ENCODE measurements around the gene CDH22. TPM values are rescaled to one million over a fixed set of nuclear protein-coding genes. Genes with fewer than 3 reads are reported as not detected.

The CDH22 gene
- total and polyA plus RNA-seq, 2 experiments from 2014 or later: 0.08 to 0.10 TPM

DNA sequence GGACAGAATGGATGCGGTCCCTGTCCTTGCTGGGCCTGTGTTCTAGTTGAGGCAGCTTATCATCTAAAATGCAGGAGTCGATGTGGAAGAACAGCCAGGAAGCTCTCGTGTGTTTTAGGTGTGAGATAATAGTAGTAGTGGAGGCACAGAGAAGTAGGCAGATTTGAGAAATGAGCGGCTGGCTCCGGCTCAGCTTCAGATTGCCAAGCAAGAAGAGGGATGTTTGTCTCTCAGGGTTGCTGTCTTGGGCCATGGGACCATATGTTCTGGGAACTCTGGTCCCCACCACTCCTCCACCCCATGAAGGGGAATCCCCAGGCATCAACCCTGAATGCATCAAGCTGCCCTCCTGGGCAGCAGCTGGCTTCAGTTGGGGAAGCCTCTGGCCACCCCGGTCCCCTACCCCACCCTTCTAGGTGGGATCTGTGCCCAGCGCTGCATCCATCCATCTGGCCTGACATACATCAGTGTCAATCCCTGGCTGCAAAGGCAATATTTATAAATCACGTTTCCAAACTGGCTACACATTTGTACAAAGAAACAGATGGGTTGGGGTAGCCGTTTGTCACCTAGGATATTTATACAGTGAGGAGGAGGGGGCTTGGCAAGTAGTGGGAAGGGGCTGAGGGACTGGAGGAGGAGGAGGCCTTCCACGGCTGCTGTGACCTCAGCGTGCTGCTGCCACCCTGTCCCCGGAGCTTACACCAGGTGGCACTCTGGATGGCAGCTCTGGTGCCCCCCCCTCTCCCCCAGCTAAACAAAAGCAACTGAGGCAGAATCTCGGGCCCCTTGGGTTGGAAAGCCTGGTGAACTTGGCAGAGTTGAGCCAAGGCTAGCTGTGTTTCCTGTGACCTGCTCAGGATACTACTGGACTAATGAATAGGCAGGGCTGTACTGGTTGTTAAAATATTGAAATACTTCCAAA, 125.8 kb downstream of the CDH22 start (continued):
- TF ChIP-seq, protein P1, sequence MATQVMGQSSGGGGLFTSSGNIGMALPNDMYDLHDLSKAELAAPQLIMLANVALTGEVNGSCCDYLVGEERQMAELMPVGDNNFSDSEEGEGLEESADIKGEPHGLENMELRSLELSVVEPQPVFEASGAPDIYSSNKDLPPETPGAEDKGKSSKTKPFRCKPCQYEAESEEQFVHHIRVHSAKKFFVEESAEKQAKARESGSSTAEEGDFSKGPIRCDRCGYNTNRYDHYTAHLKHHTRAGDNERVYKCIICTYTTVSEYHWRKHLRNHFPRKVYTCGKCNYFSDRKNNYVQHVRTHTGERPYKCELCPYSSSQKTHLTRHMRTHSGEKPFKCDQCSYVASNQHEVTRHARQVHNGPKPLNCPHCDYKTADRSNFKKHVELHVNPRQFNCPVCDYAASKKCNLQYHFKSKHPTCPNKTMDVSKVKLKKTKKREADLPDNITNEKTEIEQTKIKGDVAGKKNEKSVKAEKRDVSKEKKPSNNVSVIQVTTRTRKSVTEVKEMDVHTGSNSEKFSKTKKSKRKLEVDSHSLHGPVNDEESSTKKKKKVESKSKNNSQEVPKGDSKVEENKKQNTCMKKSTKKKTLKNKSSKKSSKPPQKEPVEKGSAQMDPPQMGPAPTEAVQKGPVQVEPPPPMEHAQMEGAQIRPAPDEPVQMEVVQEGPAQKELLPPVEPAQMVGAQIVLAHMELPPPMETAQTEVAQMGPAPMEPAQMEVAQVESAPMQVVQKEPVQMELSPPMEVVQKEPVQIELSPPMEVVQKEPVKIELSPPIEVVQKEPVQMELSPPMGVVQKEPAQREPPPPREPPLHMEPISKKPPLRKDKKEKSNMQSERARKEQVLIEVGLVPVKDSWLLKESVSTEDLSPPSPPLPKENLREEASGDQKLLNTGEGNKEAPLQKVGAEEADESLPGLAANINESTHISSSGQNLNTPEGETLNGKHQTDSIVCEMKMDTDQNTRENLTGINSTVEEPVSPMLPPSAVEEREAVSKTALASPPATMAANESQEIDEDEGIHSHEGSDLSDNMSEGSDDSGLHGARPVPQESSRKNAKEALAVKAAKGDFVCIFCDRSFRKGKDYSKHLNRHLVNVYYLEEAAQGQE (IDR thresholded peaks at IDR 0.05; ENCODE audit: unreplicated experiment): no peak
- no peak for TF ChIP-seq POLR2AphosphoS5 (IDR thresholded peaks at IDR 0.05; ENCODE audit: low read depth)

DNA sequence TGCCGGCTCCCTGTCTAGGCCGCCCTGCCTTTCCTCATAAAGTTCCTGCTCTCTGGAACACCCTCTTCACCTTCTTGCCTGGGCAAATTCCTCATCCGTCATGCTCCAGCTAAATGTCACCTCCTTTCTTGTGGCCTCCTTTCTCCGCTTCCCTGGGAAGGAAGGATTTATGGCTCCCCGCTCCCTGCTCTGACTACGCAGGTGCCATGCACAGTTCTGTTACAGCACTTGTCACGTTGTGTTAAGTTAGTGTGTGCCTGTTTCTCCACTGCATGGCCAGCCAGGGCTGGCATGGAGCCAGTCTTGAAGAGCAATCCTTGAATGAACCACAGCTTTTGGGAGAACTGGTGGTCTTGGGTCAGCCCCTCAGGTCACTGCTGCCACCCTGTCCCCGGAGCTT, 128.4 kb downstream of the CDH22 start:
- Histone ChIP-seq H3F3A (replicated peaks; ENCODE audit: low read depth) (no peaks in the 10 kb centered on the region), H4K20me1 (replicated peaks; ENCODE audit: insufficient read depth) (no peaks in the 10 kb centered on the region), H2AFZ (no peak overlapping the region), H3K27me3 (ENCODE audit: insufficient read depth) (peaks cover 16% of the 10 kb centered on the region), H3K4me2 (no peak overlapping the region), H3K9me2 (ENCODE audit: insufficient read depth) (no peaks in the 10 kb centered on the region), H3K79me2 (replicated peaks; ENCODE audit: insufficient read depth) (no peaks in the 10 kb centered on the region), H3K4me3 (no peak overlapping the region), H3K4me1 (ENCODE audit: insufficient read depth) (no peaks in the 10 kb centered on the region), H3K36me3 (ENCODE audit: insufficient read depth) (no peaks in the 10 kb centered on the region), H3K27ac (ENCODE audit: low read depth) (no peak overlapping the region)
- no peaks in the 10 kb centered on the region; the same call in 2 of the 3 replicates for H3K4me1 Mint-ChIP-seq
- H3K36me3 Mint-ChIP-seq (ENCODE audit: low read depth): no peaks in the 10 kb centered on the region; the same call in 2 of the 3 replicates
- H3K4me3 Mint-ChIP-seq: no peak overlapping the region
- H3K27me3 Mint-ChIP-seq (ENCODE audit: insufficient read depth, low read depth, poor library complexity): peaks cover 17% of the 10 kb centered on the region
- no peak for ATAC-seq
- TF ChIP-seq, protein P1 (IDR thresholded peaks at IDR 0.05; ENCODE audit: unreplicated experiment): no peak
- TF ChIP-seq, protein P2, sequence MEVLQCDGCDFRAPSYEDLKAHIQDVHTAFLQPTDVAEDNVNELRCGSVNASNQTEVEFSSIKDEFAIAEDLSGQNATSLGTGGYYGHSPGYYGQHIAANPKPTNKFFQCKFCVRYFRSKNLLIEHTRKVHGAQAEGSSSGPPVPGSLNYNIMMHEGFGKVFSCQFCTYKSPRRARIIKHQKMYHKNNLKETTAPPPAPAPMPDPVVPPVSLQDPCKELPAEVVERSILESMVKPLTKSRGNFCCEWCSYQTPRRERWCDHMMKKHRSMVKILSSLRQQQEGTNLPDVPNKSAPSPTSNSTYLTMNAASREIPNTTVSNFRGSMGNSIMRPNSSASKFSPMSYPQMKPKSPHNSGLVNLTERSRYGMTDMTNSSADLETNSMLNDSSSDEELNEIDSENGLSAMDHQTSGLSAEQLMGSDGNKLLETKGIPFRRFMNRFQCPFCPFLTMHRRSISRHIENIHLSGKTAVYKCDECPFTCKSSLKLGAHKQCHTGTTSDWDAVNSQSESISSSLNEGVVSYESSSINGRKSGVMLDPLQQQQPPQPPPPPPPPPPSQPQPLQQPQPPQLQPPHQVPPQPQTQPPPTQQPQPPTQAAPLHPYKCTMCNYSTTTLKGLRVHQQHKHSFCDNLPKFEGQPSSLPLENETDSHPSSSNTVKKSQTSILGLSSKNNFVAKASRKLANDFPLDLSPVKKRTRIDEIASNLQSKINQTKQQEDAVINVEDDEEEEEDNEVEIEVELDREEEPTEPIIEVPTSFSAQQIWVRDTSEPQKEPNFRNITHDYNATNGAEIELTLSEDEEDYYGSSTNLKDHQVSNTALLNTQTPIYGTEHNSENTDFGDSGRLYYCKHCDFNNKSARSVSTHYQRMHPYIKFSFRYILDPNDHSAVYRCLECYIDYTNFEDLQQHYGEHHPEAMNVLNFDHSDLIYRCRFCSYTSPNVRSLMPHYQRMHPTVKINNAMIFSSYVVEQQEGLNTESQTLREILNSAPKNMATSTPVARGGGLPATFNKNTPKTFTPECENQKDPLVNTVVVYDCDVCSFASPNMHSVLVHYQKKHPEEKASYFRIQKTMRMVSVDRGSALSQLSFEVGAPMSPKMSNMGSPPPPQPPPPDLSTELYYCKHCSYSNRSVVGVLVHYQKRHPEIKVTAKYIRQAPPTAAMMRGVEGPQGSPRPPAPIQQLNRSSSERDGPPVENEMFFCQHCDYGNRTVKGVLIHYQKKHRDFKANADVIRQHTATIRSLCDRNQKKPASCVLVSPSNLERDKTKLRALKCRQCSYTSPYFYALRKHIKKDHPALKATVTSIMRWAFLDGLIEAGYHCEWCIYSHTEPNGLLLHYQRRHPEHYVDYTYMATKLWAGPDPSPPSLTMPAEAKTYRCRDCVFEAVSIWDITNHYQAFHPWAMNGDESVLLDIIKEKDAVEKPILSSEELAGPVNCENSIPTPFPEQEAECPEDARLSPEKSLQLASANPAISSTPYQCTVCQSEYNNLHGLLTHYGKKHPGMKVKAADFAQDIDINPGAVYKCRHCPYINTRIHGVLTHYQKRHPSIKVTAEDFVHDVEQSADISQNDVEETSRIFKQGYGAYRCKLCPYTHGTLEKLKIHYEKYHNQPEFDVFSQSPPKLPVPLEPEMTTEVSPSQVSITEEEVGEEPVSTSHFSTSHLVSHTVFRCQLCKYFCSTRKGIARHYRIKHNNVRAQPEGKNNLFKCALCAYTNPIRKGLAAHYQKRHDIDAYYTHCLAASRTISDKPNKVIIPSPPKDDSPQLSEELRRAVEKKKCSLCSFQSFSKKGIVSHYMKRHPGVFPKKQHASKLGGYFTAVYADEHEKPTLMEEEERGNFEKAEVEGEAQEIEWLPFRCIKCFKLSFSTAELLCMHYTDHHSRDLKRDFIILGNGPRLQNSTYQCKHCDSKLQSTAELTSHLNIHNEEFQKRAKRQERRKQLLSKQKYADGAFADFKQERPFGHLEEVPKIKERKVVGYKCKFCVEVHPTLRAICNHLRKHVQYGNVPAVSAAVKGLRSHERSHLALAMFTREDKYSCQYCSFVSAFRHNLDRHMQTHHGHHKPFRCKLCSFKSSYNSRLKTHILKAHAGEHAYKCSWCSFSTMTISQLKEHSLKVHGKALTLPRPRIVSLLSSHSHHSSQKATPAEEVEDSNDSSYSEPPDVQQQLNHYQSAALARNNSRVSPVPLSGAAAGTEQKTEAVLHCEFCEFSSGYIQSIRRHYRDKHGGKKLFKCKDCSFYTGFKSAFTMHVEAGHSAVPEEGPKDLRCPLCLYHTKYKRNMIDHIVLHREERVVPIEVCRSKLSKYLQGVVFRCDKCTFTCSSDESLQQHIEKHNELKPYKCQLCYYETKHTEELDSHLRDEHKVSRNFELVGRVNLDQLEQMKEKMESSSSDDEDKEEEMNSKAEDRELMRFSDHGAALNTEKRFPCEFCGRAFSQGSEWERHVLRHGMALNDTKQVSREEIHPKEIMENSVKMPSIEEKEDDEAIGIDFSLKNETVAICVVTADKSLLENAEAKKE (CRISPR knock-in tag; IDR thresholded peaks at IDR 0.05): no peak
- no peak for TF ChIP-seq ZNF114 (CRISPR knock-in tag; IDR thresholded peaks at IDR 0.05)
- no peak for TF ChIP-seq STAT1 (IDR thresholded peaks at IDR 0.05; ENCODE audit: unreplicated experiment)
- no peak overlapping the region for H3K27ac Mint-ChIP-seq
- H3K9me3 Mint-ChIP-seq: no peaks in the 10 kb centered on the region
- no peak for DNase-seq (ENCODE audit: low spot score)

Data from GM23338 (cell line).